Osteocyte (in vitro differentiated cells): ENCODE results near the gene MAP3K10. TPM values are rescaled to one million over a fixed set of nuclear protein-coding genes. Genes with fewer than 3 reads are reported as not detected.
A peak's percentile ranks its signal among the peaks of the same experiment; 100 is the strongest.
"Not testable (repeated sequence)": the region's sequence is repeated elsewhere in the genome, so short reads cannot be mapped to it uniquely, and the experiment has no call there.

Experiments used
- DNase-seq: peaks from one replicate; pipeline ENCODE4 v3.0.0; 2021; ENCODE audit warnings: mixed read lengths; ENCODE audit not compliant: unreplicated experiment; ENCODE audit errors: extremely low spot score
- H3K27ac Mint-ChIP-seq: one replicate; pipeline ENCODE4 v1.8.0; 2021; ENCODE audit warnings: mild to moderate bottlenecking, mixed read lengths; ENCODE audit not compliant: unreplicated experiment
- H3K27me3 Mint-ChIP-seq: one replicate; pipeline ENCODE4 v1.8.0; 2021; ENCODE audit warnings: mixed read lengths; ENCODE audit not compliant: unreplicated experiment
- H3K36me3 Mint-ChIP-seq: one replicate; pipeline ENCODE4 v1.8.0; 2021; ENCODE audit warnings: mixed read lengths; ENCODE audit not compliant: unreplicated experiment
- H3K4me1 Mint-ChIP-seq: one replicate; pipeline ENCODE4 v1.8.0; 2021; ENCODE audit warnings: mixed read lengths; ENCODE audit not compliant: unreplicated experiment
- H3K4me3 Mint-ChIP-seq: one replicate; pipeline ENCODE4 v1.8.0; 2021; ENCODE audit warnings: mild to moderate bottlenecking, moderate library complexity, mixed read lengths; ENCODE audit not compliant: unreplicated experiment
- H3K9me3 Mint-ChIP-seq: one replicate; pipeline ENCODE4 v1.8.0; 2021; ENCODE audit warnings: mixed read lengths; ENCODE audit not compliant: unreplicated experiment
- total RNA-seq: library from RNA; stranded (reverse); gene quantifications from 2 replicates; pipeline ENCODE4 v1.2.1, GENCODE V29; 2021
- TF ChIP-seq, protein P1 (sequence below): fragments of 200-600 bp; sonication (generic); IDR thresholded peaks from 2 replicates; pipeline ENCODE4 v1.5.0; 2021; ENCODE audit warnings: antibody characterized with exemption, mild to moderate bottlenecking, moderate library complexity

MAP3K10 gene
- total RNA-seq, 1 donor from 2014 or later, result 24.2 TPM

DNA sequence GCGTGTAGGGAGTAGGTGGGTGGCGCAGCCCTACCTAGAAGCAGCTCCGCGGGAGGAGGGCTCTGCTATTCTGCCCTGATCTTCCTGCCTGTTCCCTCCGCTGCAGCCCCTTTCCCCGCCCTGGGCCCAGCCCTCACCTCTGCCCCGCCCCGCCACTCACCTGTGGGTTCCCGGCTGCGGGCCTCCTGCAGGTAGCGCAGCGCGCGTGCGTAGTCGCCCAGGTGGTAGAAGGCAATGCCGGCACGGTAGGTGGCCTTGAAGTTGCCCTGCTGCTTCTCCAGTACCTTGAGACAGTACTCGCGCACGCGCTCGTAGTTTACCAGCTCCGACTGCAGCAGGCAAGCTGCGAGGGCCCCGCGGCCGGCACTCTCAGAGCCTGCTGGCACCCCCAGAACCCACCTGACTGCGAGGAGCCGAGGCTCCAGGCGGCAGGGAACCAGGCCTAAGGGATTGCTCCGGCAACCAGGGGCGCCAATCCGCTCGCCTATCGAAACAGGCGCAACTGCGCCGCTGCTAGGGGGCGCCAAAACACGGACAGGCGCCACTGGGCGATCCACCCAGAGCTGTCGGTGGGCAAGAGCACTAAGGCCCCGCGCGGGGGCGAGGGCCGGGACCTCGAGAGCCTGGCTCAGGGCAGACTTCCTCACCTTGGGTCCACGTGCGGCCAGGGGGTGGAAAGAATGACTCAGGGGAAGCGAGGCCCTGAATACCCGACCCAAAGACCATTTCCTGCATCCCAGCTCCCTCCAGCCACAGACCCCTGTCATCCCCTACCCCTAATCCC, 26.0 kb downstream of the MAP3K10 start:
- Mint-ChIP-seq H3K36me3 (peaks cover 3% of the 10 kb centered on the region), H3K27me3 (peaks cover 18% of the 10 kb centered on the region), H3K9me3 (peaks cover 4% of the 10 kb centered on the region), H3K4me1 (peaks cover 9% of the 10 kb centered on the region), H3K4me3 (no peak overlapping the region), H3K27ac (no peak overlapping the region)
- DNase-seq, result no peak
- TF ChIP-seq, protein P1, sequence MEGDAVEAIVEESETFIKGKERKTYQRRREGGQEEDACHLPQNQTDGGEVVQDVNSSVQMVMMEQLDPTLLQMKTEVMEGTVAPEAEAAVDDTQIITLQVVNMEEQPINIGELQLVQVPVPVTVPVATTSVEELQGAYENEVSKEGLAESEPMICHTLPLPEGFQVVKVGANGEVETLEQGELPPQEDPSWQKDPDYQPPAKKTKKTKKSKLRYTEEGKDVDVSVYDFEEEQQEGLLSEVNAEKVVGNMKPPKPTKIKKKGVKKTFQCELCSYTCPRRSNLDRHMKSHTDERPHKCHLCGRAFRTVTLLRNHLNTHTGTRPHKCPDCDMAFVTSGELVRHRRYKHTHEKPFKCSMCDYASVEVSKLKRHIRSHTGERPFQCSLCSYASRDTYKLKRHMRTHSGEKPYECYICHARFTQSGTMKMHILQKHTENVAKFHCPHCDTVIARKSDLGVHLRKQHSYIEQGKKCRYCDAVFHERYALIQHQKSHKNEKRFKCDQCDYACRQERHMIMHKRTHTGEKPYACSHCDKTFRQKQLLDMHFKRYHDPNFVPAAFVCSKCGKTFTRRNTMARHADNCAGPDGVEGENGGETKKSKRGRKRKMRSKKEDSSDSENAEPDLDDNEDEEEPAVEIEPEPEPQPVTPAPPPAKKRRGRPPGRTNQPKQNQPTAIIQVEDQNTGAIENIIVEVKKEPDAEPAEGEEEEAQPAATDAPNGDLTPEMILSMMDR, result peak; percentile 42

DNA sequence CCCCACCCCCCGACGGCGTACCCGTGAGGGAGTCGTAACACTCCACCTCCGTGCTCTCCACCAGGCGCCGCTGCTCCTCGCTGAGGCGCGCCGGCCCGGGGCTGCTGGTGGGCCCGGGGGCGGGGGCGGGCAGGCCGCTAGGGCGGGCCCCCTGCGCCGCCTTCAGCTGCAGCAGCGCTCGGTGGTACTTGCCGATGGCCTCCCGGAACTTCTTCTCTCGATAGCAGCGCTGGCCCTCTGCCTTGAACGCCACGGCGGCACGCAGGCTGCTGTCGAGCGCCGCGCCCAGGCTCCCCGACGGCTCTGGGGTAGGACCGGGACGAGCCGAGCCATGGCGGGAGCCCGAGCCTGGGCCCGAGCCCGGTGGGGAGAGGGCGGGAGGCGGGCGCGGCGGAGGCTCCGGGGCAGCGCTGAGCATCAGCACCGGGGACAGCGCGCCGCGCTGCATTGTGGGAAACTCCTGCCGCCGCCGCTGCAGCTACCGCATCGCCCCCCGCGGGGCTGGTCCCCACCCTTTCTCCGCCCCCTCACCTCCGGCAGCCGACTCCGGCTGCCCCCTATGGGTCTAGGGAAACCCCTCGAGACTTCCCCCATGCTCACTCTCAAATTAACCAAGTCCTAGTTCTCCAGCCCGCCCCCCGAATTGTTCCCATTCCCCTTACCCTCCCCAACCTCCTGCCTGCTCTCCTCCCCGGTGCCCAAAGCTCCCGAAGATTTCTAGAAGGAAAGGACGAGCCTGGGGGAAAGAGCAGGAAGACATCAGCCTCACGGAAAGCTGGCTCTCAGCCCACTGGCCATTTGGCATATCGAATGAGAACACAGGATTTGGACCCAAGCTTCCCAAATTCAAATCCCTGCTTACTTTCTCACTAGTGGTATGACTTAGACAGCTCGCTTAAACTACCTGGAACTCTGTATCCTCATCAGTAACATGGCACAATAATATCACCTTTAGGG, 27.0 kb downstream of the MAP3K10 start, which contains the start of gene TTC9B:
Gene TTC9B, minus strand, starts transcription at position 451 of the 957 bp plus-strand sequence. Its CDS starts 3 bp downstream, at position 448.
- Mint-ChIP-seq H3K36me3 (no peaks in the 10 kb centered on the region), H3K27ac (no peak within 1 kb of the TSS), H3K9me3 (peaks cover 4% of the 10 kb centered on the region), H3K27me3 (peaks cover 18% of the 10 kb centered on the region), H3K4me1 (peaks cover 9% of the 10 kb centered on the region), H3K4me3 (no peak within 1 kb of the TSS)
- TF ChIP-seq, protein P1, result no peak
- DNase-seq, result peak; percentile 84

DNA sequence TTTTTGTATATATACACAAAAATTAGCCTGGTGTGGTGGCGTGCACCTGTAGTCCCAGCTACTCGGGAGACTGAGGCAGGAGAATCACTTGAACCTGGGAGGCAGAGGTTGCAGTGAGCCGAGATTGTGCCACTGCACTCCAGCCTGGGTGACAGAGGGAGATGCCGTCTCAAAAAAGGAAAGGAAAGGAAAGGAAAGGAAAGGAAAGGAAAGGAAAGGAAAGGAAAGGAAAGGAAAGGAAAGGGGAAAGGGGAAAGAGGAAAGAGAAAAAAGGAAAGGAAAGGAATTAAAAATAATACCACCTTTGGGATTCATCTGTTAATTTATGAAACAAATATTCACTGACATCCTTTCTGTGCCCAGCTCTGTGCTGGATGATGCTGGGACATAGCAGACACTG, 27.8 kb downstream of the MAP3K10 start:
- H3K27me3 Mint-ChIP-seq, result peaks cover 18% of the 10 kb centered on the region
- H3K27ac Mint-ChIP-seq, H3K36me3 Mint-ChIP-seq, DNase-seq, H3K4me3 Mint-ChIP-seq, H3K4me1 Mint-ChIP-seq, H3K9me3 Mint-ChIP-seq: not testable (repeated sequence)

DNA sequence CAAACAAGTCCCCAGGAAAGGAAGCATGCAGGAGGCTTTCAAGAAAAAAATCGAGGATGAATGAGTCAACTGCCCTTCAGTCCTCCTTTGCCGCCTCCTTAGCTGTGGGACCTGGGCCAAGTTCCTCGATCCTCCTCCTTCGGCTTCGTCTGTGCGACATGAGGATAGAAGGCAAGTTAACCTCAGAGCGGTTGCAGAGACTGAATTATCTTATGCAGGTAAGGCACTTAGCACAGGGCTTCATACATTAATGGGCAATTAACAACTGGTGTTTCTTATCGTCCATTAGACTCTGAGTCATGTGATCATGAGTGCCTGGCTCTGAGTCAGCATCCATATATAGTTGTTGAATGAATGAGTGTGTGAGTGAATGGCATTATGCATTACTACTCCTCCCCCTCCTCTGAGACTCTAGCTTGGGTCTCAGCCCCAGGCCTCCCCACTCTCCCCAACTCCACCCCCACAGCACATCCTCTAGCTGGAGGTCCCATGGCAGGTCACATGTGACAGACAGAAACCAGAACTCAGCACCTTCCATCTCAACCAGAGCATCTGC, 28.6 kb downstream of the MAP3K10 start:
- H3K27me3 Mint-ChIP-seq, result peaks cover 18% of the 10 kb centered on the region
- no peak for DNase-seq
- TF ChIP-seq, protein P1, result no peak
- H3K36me3 Mint-ChIP-seq, result no peaks in the 10 kb centered on the region
- H3K4me3 Mint-ChIP-seq, result no peak overlapping the region
- H3K4me1 Mint-ChIP-seq, result peaks cover 9% of the 10 kb centered on the region
- no peak overlapping the region for H3K27ac Mint-ChIP-seq
- peaks cover 4% of the 10 kb centered on the region for H3K9me3 Mint-ChIP-seq

DNA sequence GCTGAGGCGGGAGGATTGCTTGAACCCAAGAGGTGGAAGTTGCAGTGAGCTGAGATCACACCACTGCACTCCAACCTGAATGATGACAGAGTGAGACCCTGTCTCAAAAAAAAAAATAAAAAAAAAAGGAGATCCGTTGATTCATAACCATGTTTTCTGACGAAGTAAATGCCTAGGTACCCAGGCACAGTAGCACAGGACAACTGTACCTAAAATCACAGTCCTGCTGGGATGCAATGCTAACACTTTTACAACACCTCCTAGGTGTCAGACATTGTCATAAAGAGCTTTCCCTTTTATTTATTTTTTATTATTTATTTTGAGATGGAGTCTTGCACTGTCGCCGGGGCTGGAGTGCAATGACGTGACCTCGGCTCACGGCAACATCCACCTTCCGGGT, 29.4 kb downstream of the MAP3K10 start:
- no peaks in the 10 kb centered on the region for H3K36me3 Mint-ChIP-seq
- peaks cover 4% of the 10 kb centered on the region for H3K9me3 Mint-ChIP-seq
- TF ChIP-seq, protein P1, result no peak
- H3K4me1 Mint-ChIP-seq, result peaks cover 13% of the 10 kb centered on the region
- H3K27me3 Mint-ChIP-seq, result peaks cover 16% of the 10 kb centered on the region
- no peak overlapping the region for H3K27ac Mint-ChIP-seq
- no peak for DNase-seq
- no peak overlapping the region for H3K4me3 Mint-ChIP-seq
